PC-3 (cell line): ENCODE results near the gene WTIP. TPM values are rescaled to one million over a fixed set of nuclear protein-coding genes. Genes with fewer than 3 reads are reported as not detected.

Experiments used
- ATAC-seq: fragments of 200-7000 bp; cut with Tn5 transposase; 2 replicates; pipeline ENCODE4 v1.9.1; 2020; ENCODE audit warnings: mild to moderate bottlenecking, moderate library complexity
- BruUV-seq: library from RNA; stranded (reverse); fragments of 400-500 nt; replicated peaks from 2 replicates; lab custom pipeline; 2021; lab: Mats Ljungman, UMichigan
- CTCF ChIA-PET: fragments of 300-600 bp; sonication (Branson Sonifier 250); formaldehyde crosslinking; loops from one replicate; lab custom pipeline; 2022; ENCODE audit warnings: antibody characterized with exemption; lab: Charles Lee
- POLR2A ChIA-PET: fragments of 300-600 bp; sonication (Branson Sonifier 250); formaldehyde crosslinking; loops from one replicate; lab custom pipeline; 2022; ENCODE audit warnings: antibody characterized with exemption; ENCODE audit not compliant: unreplicated experiment; lab: Charles Lee
- DNase-seq: peaks from one replicate; pipeline ENCODE4 v3.0.0-alpha.2; 2015
- H2AFZ ChIP-seq: fragments of 300-600 bp; sonication (generic); 2 replicates; pipeline ENCODE4 v1.6.0; 2016; ENCODE audit warnings: antibody characterized with exemption, low read length
- H3F3A ChIP-seq: fragments of 300-600 bp; sonication (generic); one replicate; pipeline ENCODE4 v1.6.0; 2017; ENCODE audit warnings: antibody characterized with exemption, low read length, control low read depth, mild to moderate bottlenecking; ENCODE audit not compliant: unreplicated experiment
- H3K27ac ChIP-seq: fragments of 300-600 bp; sonication (generic); 2 replicates; pipeline ENCODE4 v1.5.1; 2016; ENCODE audit warnings: mild to moderate bottlenecking, low read length
- H3K27me3 ChIP-seq: fragments of 300-600 bp; sonication (generic); 2 replicates; pipeline ENCODE4 v1.6.1; 2016; ENCODE audit warnings: low read length, mixed read lengths
- H3K36me3 ChIP-seq: fragments of 300-600 bp; sonication (generic); 2 replicates; pipeline ENCODE4 v1.6.1; 2016; ENCODE audit warnings: low read depth, mixed run types, low read length, mixed read lengths
- H3K4me1 ChIP-seq: fragments of 300-600 bp; sonication (generic); 2 replicates; pipeline ENCODE4 v1.5.1; 2016; ENCODE audit warnings: low read length; ENCODE audit not compliant: insufficient read depth
- H3K4me2 ChIP-seq: fragments of 300-600 bp; sonication (generic); 2 replicates; pipeline ENCODE4 v1.6.0; 2016; ENCODE audit warnings: low read length
- H3K4me3 ChIP-seq: fragments of 300-600 bp; sonication (generic); 2 replicates; pipeline ENCODE4 v1.5.1; 2016; ENCODE audit warnings: mild to moderate bottlenecking, low read length, mixed read lengths
- H3K79me2 ChIP-seq: fragments of 300-600 bp; sonication (generic); 2 replicates; pipeline ENCODE4 v1.6.1; 2017; ENCODE audit warnings: low read length, mixed read lengths
- H3K9ac ChIP-seq: fragments of 300-600 bp; sonication (generic); 2 replicates; pipeline ENCODE4 v1.6.0; 2016; ENCODE audit warnings: mild to moderate bottlenecking, low read length
- H3K9me2 ChIP-seq: fragments of 300-600 bp; sonication (generic); replicated peaks from 2 replicates; pipeline ENCODE4 v1.6.1; 2016; ENCODE audit warnings: mixed run types, low read length, mixed read lengths
- H3K9me3 ChIP-seq: fragments of 300-600 bp; sonication (generic); 2 replicates; pipeline ENCODE4 v1.6.1; 2016; ENCODE audit warnings: low read length, mixed read lengths
- H4K20me1 ChIP-seq: fragments of 300-600 bp; sonication (generic); 2 replicates; pipeline ENCODE4 v1.6.1; 2016; ENCODE audit warnings: low read length, mixed read lengths
- EZH2 ChIP-seq: fragments of 300-600 bp; sonication (generic); IDR thresholded peaks from one replicate; pipeline ENCODE4 v1.6.1; 2017; ENCODE audit warnings: antibody characterized with exemption, mild to moderate bottlenecking, low read length; ENCODE audit not compliant: unreplicated experiment
- EZH2phosphoT487 ChIP-seq: fragments of 300-600 bp; sonication (generic); IDR thresholded peaks from 2 replicates; pipeline ENCODE4 v1.6.1; 2018; ENCODE audit warnings: mild to moderate bottlenecking, antibody characterized with exemption, low read length, borderline replicate concordance
- intact Hi-C: fragments of 100-400 bp; cut with micrococcal nuclease; formaldehyde crosslinking; loops from 2 replicates; pipeline ENCODE4 v1.9.0; 2023
- total RNA-seq: library from RNA; depleted of rRNA; stranded (reverse); fragments of >200 nt; gene quantifications from 2 replicates; pipeline ENCODE4 v1.2.3, GENCODE V29; 2014
- TF ChIP-seq, protein P1 (sequence below): fragments of 300-600 bp; sonication (generic); conservative IDR thresholded peaks from 2 replicates; pipeline ENCODE4 v1.5.1; 2017; ENCODE audit warnings: antibody characterized with exemption, low read depth, mild to moderate bottlenecking, low read length

Gene WTIP
- total RNA-seq, 1 experiment from 2014 or later = 5.2 TPM

- Histone ChIP-seq H3K27ac (no peak overlapping the region), H3K27me3 (peaks cover 38% of the 10 kb centered on the region), H3K9ac (no peak overlapping the region), H2AFZ (no peak overlapping the region), H3F3A (no peaks in the 10 kb centered on the region), H4K20me1 (no peaks in the 10 kb centered on the region), H3K4me2 (no peak overlapping the region), H3K79me2 (no peaks in the 10 kb centered on the region), H3K9me3 (no peaks in the 10 kb centered on the region), H3K4me3 (no peak overlapping the region), H3K36me3 (no peaks in the 10 kb centered on the region), H3K9me2 (no peaks in the 10 kb centered on the region), H3K4me1 (no peaks in the 10 kb centered on the region)
- no peak for TF ChIP-seq EZH2
- TF ChIP-seq, protein P1, sequence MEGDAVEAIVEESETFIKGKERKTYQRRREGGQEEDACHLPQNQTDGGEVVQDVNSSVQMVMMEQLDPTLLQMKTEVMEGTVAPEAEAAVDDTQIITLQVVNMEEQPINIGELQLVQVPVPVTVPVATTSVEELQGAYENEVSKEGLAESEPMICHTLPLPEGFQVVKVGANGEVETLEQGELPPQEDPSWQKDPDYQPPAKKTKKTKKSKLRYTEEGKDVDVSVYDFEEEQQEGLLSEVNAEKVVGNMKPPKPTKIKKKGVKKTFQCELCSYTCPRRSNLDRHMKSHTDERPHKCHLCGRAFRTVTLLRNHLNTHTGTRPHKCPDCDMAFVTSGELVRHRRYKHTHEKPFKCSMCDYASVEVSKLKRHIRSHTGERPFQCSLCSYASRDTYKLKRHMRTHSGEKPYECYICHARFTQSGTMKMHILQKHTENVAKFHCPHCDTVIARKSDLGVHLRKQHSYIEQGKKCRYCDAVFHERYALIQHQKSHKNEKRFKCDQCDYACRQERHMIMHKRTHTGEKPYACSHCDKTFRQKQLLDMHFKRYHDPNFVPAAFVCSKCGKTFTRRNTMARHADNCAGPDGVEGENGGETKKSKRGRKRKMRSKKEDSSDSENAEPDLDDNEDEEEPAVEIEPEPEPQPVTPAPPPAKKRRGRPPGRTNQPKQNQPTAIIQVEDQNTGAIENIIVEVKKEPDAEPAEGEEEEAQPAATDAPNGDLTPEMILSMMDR = peak; percentile 44; the same call in 1 of the 2 replicates
- TF ChIP-seq EZH2phosphoT487 = no peak
- DNase-seq (peak; percentile 32), ATAC-seq (peak; percentile 45; the same call in 1 of the 2 replicates)
- intact Hi-C loops = no loop called here
- ChIA-PET POLR2A (no interaction called here), CTCF (no interaction called here)
- BruUV-seq = no TSS peak
Measured at GRCh38 chr19:34555447-34555846, 73.9 kb downstream of the WTIP start.

DNA sequence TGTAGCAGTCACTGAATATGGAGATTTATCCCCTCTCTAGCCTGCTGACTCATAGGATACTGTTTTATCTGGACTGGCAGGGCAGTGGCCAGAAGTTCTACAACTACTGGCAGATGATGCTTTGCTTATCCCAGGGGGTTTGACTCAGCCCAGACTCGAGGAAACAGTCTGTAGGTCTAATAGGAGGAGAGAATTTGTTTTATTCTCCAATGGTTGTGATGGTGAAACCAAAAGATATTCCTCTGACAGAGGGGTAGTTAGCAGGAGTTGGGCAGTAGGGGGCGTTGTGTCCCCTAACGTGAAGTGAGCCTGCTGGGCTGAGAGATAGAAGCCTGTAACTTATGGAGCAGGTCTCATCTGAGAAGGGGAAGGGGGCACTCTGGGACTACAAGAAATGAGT, 74.9 kb downstream of the WTIP start:
- H3K4me2 ChIP-seq = no peak overlapping the region
- ATAC-seq (no peak), DNase-seq (peak; percentile 30)
- CTCF ChIA-PET = no interaction called here
- H3F3A ChIP-seq = no peaks in the 10 kb centered on the region
- H2AFZ ChIP-seq = no peak overlapping the region
- no peaks in the 10 kb centered on the region for H3K4me1 ChIP-seq
- no peak overlapping the region for H3K9ac ChIP-seq
- no TSS peak for BruUV-seq
- H3K79me2 ChIP-seq = no peaks in the 10 kb centered on the region
- POLR2A ChIA-PET = no interaction called here
- no peak overlapping the region for H3K4me3 ChIP-seq
- H3K27ac ChIP-seq = no peak overlapping the region
- no peaks in the 10 kb centered on the region for H3K36me3 ChIP-seq
- peaks cover 35% of the 10 kb centered on the region for H3K27me3 ChIP-seq
- H3K9me3 ChIP-seq = no peaks in the 10 kb centered on the region
- H4K20me1 ChIP-seq = no peaks in the 10 kb centered on the region
- intact Hi-C loops = no loop called here
- no peaks in the 10 kb centered on the region for H3K9me2 ChIP-seq
- TF ChIP-seq, protein P1 = peak; percentile 61
- TF ChIP-seq EZH2 (no peak), EZH2phosphoT487 (no peak)

DNA sequence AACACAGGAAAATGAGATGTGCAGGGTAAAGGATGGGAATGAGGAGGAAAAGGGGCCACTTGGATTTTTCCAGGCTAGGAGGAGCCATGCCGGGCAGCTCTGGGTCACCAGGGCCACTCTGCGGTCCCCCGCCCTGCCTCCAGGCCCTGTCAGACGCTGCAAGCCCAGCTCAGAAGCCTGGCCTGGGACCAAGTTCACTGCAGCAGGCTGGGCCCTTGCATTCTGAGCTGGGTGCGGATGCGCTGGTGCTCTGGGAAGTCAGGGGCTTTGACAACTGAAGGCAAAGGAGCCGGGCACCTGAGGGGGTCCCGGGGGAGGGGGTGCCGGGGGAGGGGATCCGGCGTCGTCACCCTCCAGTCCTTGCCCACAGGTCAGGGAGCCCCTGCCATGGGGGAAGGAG, 77.5 kb downstream of the WTIP start:
- Histone ChIP-seq H3K36me3 (no peaks in the 10 kb centered on the region), H2AFZ (no peak overlapping the region), H3K4me1 (no peaks in the 10 kb centered on the region), H3K9me2 (no peaks in the 10 kb centered on the region), H3K79me2 (no peaks in the 10 kb centered on the region), H3K27me3 (peaks cover 17% of the 10 kb centered on the region; the same call in 1 of the 2 replicates), H3K4me3 (no peak overlapping the region), H4K20me1 (no peaks in the 10 kb centered on the region), H3K9me3 (no peaks in the 10 kb centered on the region), H3K27ac (no peak overlapping the region), H3K9ac (no peak overlapping the region), H3K4me2 (no peak overlapping the region), H3F3A (no peaks in the 10 kb centered on the region)
- ChIA-PET CTCF (no interaction called here), POLR2A (no interaction called here)
- intact Hi-C loops = no loop called here
- DNase-seq (no peak), ATAC-seq (no peak)
- TF ChIP-seq, protein P1 = no peak
- no peak for TF ChIP-seq EZH2
- no peak for TF ChIP-seq EZH2phosphoT487
- BruUV-seq = no TSS peak
